Activated T-cell treated with anti-CD3 and anti-CD28 coated beads, Interleukin-2, amount 50 U/mL, for 72 hours (primary cell): Measurements from ENCODE around the gene RHEB. TPM values are rescaled to one million over a fixed set of nuclear protein-coding genes. Genes with fewer than 3 reads are reported as not detected.

Experiments used
- ATAC-seq, 2 donors: fragments of 150-1000 bp; cut with Tn5 transposase; replicated peaks in 1 of 2; 2 replicates each; pipeline ENCODE4 v1.10.0; 2021; ENCODE audit warnings: moderate library complexity in 2 of 2, mild to moderate bottlenecking in 1 of 2
- DNase-seq, 2 donors: peaks; one replicate each; pipeline ENCODE4 v3.0.0; 2021 to 2022; ENCODE audit warnings: mixed read lengths in 1 of 2
- H3K27ac Mint-ChIP-seq: one replicate; pipeline ENCODE4 v1.8.0; 2022; ENCODE audit warnings: mild to moderate bottlenecking, moderate library complexity, mixed read lengths
- H3K27me3 Mint-ChIP-seq: one replicate; pipeline ENCODE4 v1.8.0; 2022; ENCODE audit warnings: low read depth, mixed read lengths
- H3K36me3 Mint-ChIP-seq, 2 donors: one replicate each; pipeline ENCODE4 v1.8.0; 2022; ENCODE audit warnings: mixed read lengths in 2 of 2, mild to moderate bottlenecking in 1 of 2; ENCODE audit not compliant: insufficient read depth in 2 of 2
- H3K4me1 Mint-ChIP-seq: one replicate; pipeline ENCODE4 v1.8.0; 2022; ENCODE audit warnings: low read depth, mixed read lengths
- H3K4me3 Mint-ChIP-seq, 2 donors: one replicate each; pipeline ENCODE4 v1.8.0; 2022; ENCODE audit warnings: mild to moderate bottlenecking in 2 of 2, mixed read lengths in 2 of 2, moderate library complexity in 2 of 2
- H3K9me3 Mint-ChIP-seq, 2 donors: one replicate each; pipeline ENCODE4 v1.8.0; 2022; ENCODE audit warnings: mixed read lengths in 2 of 2
- total RNA-seq, 2 donors: library from RNA; stranded (reverse); gene quantifications; one replicate each; pipeline ENCODE4 v1.2.3, GENCODE V29; 2022

The RHEB gene
- total RNA-seq, 2 donors from 2014 or later: 39.3 to 47.3 TPM

- DNase-seq: no peak
- no peaks in the 10 kb centered on the region for H3K9me3 Mint-ChIP-seq
- H3K36me3 Mint-ChIP-seq: peaks cover 0 to 1% of the 10 kb centered on the region in 2 donors
- H3K27ac Mint-ChIP-seq: no peak overlapping the region
- ATAC-seq: no peak
- H3K27me3 Mint-ChIP-seq: peaks cover 6% of the 10 kb centered on the region
- H3K4me1 Mint-ChIP-seq: peaks cover 14% of the 10 kb centered on the region
- H3K4me3 Mint-ChIP-seq: no peak overlapping the region
Observed at GRCh38 chr7:151454305-151454704, 65.4 kb downstream of the RHEB start.

DNA sequence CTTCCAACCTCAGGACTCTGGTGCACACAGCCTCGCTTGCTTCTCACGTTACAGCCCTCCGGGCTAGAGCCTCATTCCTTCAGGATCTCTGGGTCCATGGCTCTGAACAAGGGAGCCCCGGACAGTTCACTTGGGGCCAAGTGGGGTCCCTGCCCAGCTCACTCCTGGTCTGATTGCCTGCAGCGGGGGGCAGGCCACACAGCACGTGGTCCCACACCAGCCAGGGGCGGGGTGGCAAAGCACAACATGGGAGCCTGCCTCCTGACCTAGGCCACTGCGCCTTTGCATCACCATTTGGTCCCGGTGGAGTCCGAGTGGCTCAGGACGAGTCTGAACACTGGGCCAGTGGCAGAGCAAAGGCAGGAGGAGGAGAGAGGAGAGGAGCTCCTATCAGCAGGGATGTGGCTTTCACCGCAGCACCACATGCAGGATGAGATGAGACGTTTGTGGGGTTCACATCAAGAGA, 66.3 kb downstream of the RHEB start:
- H3K36me3 Mint-ChIP-seq: peaks cover 0 to 1% of the 10 kb centered on the region in 2 donors
- H3K9me3 Mint-ChIP-seq: no peaks in the 10 kb centered on the region
- H3K27me3 Mint-ChIP-seq: peaks cover 7% of the 10 kb centered on the region
- H3K4me1 Mint-ChIP-seq: peaks cover 20% of the 10 kb centered on the region
- no peak overlapping the region for H3K4me3 Mint-ChIP-seq
- DNase-seq: no peak
- ATAC-seq: no peak
- H3K27ac Mint-ChIP-seq: no peak overlapping the region

GRCh38 chr7:151452680-151453325, 66.9 kb downstream of the RHEB start:
- Mint-ChIP-seq H3K4me3 (no peak overlapping the region), H3K36me3 (peaks cover 0 to 1% of the 10 kb centered on the region in 2 donors), H3K4me1 (peaks cover 23% of the 10 kb centered on the region), H3K27ac (no peak overlapping the region), H3K27me3 (peaks cover 7% of the 10 kb centered on the region), H3K9me3 (no peaks in the 10 kb centered on the region)
- DNase-seq (no peak), ATAC-seq (no peak)

GRCh38 chr7:151451626-151452571, 67.8 kb downstream of the RHEB start:
- no peak overlapping the region for H3K4me3 Mint-ChIP-seq
- ATAC-seq: no peak

GRCh38 chr7:151451156-151451555, 68.5 kb downstream of the RHEB start:
- no peaks in the 10 kb centered on the region for H3K36me3 Mint-ChIP-seq
- peaks cover 27% of the 10 kb centered on the region for H3K4me1 Mint-ChIP-seq
- H3K27ac Mint-ChIP-seq: no peak overlapping the region
- ATAC-seq (no peak), DNase-seq (no peak)
- peaks cover 7% of the 10 kb centered on the region for H3K27me3 Mint-ChIP-seq
- no peak overlapping the region for H3K4me3 Mint-ChIP-seq
- no peaks in the 10 kb centered on the region for H3K9me3 Mint-ChIP-seq

More at GRCh38 chr7:151451626-151452571, 67.8 kb downstream of the RHEB start:
- Mint-ChIP-seq H3K27ac (no peak overlapping the region), H3K9me3 (no peaks in the 10 kb centered on the region), H3K36me3 (no peaks in the 10 kb centered on the region), H3K4me1 (peaks cover 27% of the 10 kb centered on the region), H3K27me3 (peaks cover 7% of the 10 kb centered on the region)
- DNase-seq: no peak

DNA sequence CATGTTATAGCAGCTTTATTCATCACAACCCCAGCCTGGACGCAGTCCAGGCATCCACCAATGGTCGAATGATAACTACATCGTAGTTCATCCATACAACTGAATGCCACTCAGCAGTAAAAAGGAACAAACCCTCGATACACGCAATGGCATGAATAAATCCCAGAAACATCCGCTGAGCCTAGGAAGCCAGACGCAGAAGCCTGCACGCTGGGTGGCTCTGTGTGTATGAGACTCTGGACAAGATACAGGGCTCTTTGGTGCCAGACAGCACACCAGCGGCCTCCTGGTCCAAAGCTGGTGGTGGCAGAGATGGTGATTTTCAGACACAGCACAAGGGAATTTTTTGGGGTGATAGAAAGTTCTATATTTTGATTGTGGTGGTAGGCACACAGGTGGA, 69.7 kb downstream of the RHEB start:
- Mint-ChIP-seq H3K4me3 (no peak overlapping the region), H3K36me3 (no peaks in the 10 kb centered on the region), H3K27me3 (peaks cover 7% of the 10 kb centered on the region), H3K9me3 (no peaks in the 10 kb centered on the region), H3K27ac (no peak overlapping the region), H3K4me1 (peaks cover 31% of the 10 kb centered on the region)
- DNase-seq: no peak
- ATAC-seq: no peak

DNA sequence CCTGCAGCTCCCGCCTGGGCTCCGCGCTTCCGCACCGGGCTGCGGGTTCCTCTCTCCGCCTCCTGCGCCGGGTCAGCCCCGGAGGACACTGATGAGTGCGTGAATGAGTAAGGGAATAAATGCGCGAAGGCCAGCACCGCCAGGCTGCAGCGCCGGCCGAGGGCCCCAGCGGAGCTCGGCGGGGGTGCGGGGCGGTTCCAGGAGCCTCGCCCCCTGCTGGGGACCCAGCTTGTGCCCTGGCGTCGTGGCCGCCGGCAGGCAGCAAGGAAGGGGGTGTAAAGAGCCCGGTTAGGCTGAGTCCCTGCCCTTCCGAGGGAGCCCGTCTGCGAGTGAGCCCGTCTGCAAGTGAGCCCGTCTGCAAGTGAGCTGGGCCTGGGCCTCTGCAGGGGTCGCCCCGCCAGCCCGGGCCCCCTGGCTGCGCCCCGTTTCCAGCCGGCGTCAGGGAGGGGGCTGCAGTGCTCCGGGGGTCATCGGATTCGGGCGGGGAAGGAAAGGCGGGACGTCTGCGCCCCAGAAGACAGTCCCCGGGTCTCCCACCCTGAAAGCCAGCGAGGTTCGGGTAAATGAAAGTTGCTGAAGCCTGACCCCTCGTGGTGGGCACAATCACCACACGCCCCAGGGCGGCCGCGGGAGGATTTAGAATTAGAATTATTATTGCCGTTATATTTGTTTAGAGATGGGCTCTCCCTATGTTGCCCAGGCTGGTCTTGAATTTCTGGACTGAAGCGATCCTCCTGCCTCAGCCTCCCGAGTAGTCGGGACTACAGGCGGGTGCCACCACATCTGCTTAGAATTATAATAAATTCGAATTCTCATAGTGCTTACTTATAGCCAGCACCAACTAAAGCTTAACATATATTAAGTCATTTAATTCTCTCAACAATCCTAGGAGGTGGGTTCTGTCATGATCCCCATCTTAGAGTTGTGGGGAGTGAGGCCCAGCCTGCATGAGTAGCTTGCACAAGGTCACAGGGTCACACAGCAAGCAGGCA, 71.1 kb downstream of the RHEB start:
- peak; percentile 78 to 79 for ATAC-seq
- Mint-ChIP-seq H3K9me3 (no peaks in the 10 kb centered on the region), H3K4me3 (peak overlapping the region; percentile 39 to 74), H3K4me1 (peaks cover 39% of the 10 kb centered on the region), H3K27me3 (peaks cover 7% of the 10 kb centered on the region), H3K36me3 (no peaks in the 10 kb centered on the region), H3K27ac (no peak overlapping the region)
- DNase-seq: peak; percentile 79 to 80

DNA sequence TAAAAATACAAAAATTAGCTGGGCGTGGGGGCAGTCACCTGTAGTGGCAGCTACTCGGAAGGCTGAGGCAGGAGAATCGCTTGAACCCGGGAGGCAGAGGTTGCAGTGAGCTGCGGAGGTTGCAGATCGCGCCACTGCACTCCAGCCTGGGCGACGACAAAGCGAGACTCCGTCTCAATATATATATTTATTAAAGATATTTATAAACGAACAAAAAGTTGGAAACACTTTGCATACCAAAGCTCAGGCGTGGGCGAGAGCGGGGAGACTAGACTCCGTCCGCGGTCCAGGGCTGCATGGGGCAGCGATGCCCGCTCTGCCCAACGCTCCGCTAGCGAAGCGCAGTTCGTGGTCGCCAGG, 71.8 kb downstream of the RHEB start:
- Mint-ChIP-seq H3K9me3 (no peaks in the 10 kb centered on the region), H3K4me1 (peaks cover 45% of the 10 kb centered on the region), H3K27ac (no peak overlapping the region), H3K4me3 (peak overlapping the region; percentile 62 to 84), H3K27me3 (peaks cover 7% of the 10 kb centered on the region), H3K36me3 (no peaks in the 10 kb centered on the region)
- ATAC-seq (no peak), DNase-seq (no peak)

DNA sequence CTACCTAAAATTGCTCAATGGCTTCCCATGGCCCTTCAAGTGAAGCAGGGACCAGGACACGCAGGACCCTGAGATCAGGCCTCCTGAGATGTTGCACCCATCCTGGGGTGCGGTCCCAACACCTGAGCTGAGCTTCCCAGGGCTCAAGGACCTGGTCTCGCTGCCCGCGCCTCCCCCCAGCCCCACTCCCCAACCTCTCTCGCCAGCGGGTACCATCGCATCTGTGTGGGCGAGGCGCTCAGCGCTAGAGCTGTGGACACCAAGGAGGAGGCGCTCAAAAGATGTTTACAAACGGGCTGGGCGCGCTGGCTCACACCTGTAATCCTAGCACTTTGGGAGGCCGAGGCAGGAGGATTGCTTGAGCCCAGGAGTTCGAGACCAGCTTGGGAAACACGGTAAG, 72.4 kb downstream of the RHEB start:
- no peaks in the 10 kb centered on the region for H3K9me3 Mint-ChIP-seq
- DNase-seq (no peak), ATAC-seq (no peak)
- peaks cover 48% of the 10 kb centered on the region for H3K4me1 Mint-ChIP-seq
- H3K27me3 Mint-ChIP-seq: peaks cover 7% of the 10 kb centered on the region
- H3K27ac Mint-ChIP-seq: no peak overlapping the region
- H3K36me3 Mint-ChIP-seq: no peaks in the 10 kb centered on the region
- peak overlapping the region in 1 of 2 donors; percentile 15 for H3K4me3 Mint-ChIP-seq

GRCh38 chr7:151446412-151446811, 73.3 kb downstream of the RHEB start:
- DNase-seq: no peak
- no peak overlapping the region for H3K27ac Mint-ChIP-seq
- no peak overlapping the region for H3K4me3 Mint-ChIP-seq

DNA sequence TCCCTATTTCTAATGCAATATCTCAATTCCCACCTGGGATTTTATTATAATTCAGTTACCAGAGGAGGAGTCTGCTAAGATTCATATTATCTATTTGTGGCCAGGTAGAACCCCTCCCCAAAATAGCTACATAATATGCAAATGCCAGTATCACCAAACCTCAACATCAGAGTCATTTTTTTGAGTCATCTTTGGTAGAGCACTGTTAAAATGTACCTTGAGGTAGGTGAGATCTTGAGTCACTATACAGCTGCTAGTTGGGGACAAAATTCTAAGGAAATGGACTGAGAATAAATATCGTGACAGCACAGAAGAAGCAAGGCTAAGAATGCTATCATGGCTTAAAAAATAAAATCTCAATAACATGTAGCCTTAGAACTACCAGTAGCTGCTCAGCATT, 75.1 kb downstream of the RHEB start:
- no peaks in the 10 kb centered on the region for H3K9me3 Mint-ChIP-seq
- no peak overlapping the region for H3K4me3 Mint-ChIP-seq
- DNase-seq (no peak), ATAC-seq (peak; percentile 46 to 50)
- H3K27me3 Mint-ChIP-seq: peaks cover 4% of the 10 kb centered on the region
- H3K27ac Mint-ChIP-seq: no peak overlapping the region
- peaks cover 69% of the 10 kb centered on the region for H3K4me1 Mint-ChIP-seq
- no peaks in the 10 kb centered on the region for H3K36me3 Mint-ChIP-seq

More at GRCh38 chr7:151446412-151446811, 73.3 kb downstream of the RHEB start:
- no peak for ATAC-seq
- peaks cover 7% of the 10 kb centered on the region for H3K27me3 Mint-ChIP-seq
- H3K4me1 Mint-ChIP-seq: peaks cover 57% of the 10 kb centered on the region
- H3K36me3 Mint-ChIP-seq: no peaks in the 10 kb centered on the region
- H3K9me3 Mint-ChIP-seq: no peaks in the 10 kb centered on the region

DNA sequence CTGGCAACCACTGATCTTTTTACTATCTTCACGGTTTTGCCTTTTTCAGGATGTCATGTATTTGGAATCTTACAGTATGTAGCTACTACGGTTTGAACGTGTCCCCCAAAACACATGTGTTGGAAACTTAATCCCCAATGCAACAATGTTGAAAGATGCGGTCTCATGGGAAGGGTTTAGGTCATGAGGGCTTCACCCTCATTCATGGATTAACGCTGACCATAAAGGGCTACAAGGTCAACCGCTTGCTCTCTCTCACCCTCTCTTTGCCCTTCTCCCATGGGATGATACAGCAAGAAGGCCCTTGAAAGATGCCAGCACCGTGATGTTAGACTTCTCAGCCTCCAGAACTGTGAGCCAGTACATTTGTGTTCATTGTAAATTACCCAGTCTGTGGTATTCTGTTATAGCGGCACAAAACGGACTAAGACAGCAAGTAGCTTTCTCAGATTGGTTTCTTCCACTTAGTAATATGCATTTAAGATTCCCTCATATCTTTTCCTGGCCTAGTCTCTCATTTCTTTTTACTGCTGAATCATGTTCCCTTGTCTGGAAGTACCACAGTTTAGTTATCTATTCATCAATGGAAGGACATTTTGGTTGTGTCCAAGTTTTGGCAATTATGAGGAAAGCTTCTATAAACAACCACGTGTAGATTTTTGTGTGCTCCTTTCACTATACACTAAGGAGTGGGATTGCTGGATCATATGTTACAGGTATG, 76.8 kb downstream of the RHEB start:
- DNase-seq (no peak), ATAC-seq (no peak)
- no peak overlapping the region for H3K4me3 Mint-ChIP-seq
- H3K4me1 Mint-ChIP-seq: peaks cover 70% of the 10 kb centered on the region
- H3K27ac Mint-ChIP-seq: no peak overlapping the region
- no peaks in the 10 kb centered on the region for H3K9me3 Mint-ChIP-seq
- no peaks in the 10 kb centered on the region for H3K27me3 Mint-ChIP-seq
- no peaks in the 10 kb centered on the region for H3K36me3 Mint-ChIP-seq
